A673 (cell line): ENCODE measurements around the gene SAAL1. TPM values are rescaled to one million over a fixed set of nuclear protein-coding genes. Genes with fewer than 3 reads are reported as not detected.

Experiments used
- BruUV-seq: library from RNA; stranded (reverse); fragments of 400-500 nt; replicated peaks from 2 replicates; lab custom pipeline; 2021; lab: Mats Ljungman, UMichigan
- CTCF ChIA-PET: fragments of 300-600 bp; sonication (Branson Sonifier 250); formaldehyde crosslinking; loops from one replicate; lab custom pipeline; 2022; ENCODE audit warnings: antibody characterized with exemption; lab: Charles Lee
- POLR2A ChIA-PET: fragments of 300-600 bp; sonication (Branson Sonifier 250); formaldehyde crosslinking; loops from one replicate; lab custom pipeline; 2022; ENCODE audit warnings: antibody characterized with exemption; ENCODE audit not compliant: low non-redundant PET; lab: Charles Lee
- DNase-seq: peaks from one replicate; pipeline ENCODE4 v3.0.0-alpha.2; 2015; ENCODE audit warnings: low spot score
- H3K27ac ChIP-seq: fragments of 200-600 bp; sonication (generic); 2 replicates; pipeline ENCODE4 v1.5.1; 2016; ENCODE audit warnings: mixed run types, low read depth, mild to moderate bottlenecking, mixed read lengths, antibody characterized with exemption, low read length; ENCODE audit not compliant: poor library complexity, severe bottlenecking
- H3K27me3 ChIP-seq: fragments of 200-600 bp; sonication (generic); replicated peaks from 2 replicates; pipeline ENCODE4 v1.6.1; 2017; ENCODE audit warnings: mixed run types, low read depth, mild to moderate bottlenecking, mixed read lengths, antibody characterized with exemption, low read length; ENCODE audit not compliant: insufficient read depth, poor library complexity
- H3K36me3 ChIP-seq: fragments of 200-600 bp; sonication (generic); 2 replicates; pipeline ENCODE4 v1.6.1; 2016; ENCODE audit warnings: mixed run types, mild to moderate bottlenecking, mixed read lengths, antibody characterized with exemption, low read length; ENCODE audit not compliant: insufficient read depth, poor library complexity, severe bottlenecking
- H3K4me1 ChIP-seq: fragments of 200-600 bp; sonication (generic); 2 replicates; pipeline ENCODE4 v1.6.1; 2017; ENCODE audit warnings: mixed run types, mild to moderate bottlenecking, mixed read lengths, antibody characterized with exemption, low read length; ENCODE audit not compliant: insufficient read depth, poor library complexity, severe bottlenecking
- H3K4me3 ChIP-seq: fragments of 200-600 bp; sonication (generic); 2 replicates; pipeline ENCODE4 v1.5.1; 2016; ENCODE audit warnings: low read depth, mixed run types, mild to moderate bottlenecking, mixed read lengths, low read length; ENCODE audit not compliant: poor library complexity, severe bottlenecking
- H3K9me3 ChIP-seq: fragments of 200-600 bp; sonication (generic); 2 replicates; pipeline ENCODE4 v1.6.1; 2016; ENCODE audit warnings: mixed run types, low read depth, mild to moderate bottlenecking, mixed read lengths, antibody characterized with exemption, low read length; ENCODE audit not compliant: poor library complexity, severe bottlenecking
- EZH2 ChIP-seq: fragments of 200-600 bp; sonication (generic); IDR thresholded peaks from 2 replicates; pipeline ENCODE4 v1.6.1; 2017; ENCODE audit warnings: borderline replicate concordance, low read depth, mild to moderate bottlenecking, mixed read lengths, antibody characterized with exemption, low read length; ENCODE audit not compliant: poor library complexity, severe bottlenecking
- intact Hi-C: fragments of 100-400 bp; cut with micrococcal nuclease; formaldehyde crosslinking; loops from one replicate; pipeline ENCODE4 v1.10.0; 2022; ENCODE audit not compliant: unreplicated experiment
- total RNA-seq: library from RNA; stranded (reverse); gene quantifications from 2 replicates; pipeline ENCODE4 v1.2.3, GENCODE V29; 2021
- TF ChIP-seq, protein P1 (sequence below): fragments of 300-800, 200-600 bp; sonication (generic); conservative IDR thresholded peaks from 2 replicates; pipeline ENCODE4 v1.5.1; 2017; ENCODE audit warnings: low read depth, mild to moderate bottlenecking, antibody characterized with exemption, low read length, moderate library complexity, mixed read lengths

Gene SAAL1
- total RNA-seq, 1 experiment from 2014 or later: 39.5 TPM

DNA sequence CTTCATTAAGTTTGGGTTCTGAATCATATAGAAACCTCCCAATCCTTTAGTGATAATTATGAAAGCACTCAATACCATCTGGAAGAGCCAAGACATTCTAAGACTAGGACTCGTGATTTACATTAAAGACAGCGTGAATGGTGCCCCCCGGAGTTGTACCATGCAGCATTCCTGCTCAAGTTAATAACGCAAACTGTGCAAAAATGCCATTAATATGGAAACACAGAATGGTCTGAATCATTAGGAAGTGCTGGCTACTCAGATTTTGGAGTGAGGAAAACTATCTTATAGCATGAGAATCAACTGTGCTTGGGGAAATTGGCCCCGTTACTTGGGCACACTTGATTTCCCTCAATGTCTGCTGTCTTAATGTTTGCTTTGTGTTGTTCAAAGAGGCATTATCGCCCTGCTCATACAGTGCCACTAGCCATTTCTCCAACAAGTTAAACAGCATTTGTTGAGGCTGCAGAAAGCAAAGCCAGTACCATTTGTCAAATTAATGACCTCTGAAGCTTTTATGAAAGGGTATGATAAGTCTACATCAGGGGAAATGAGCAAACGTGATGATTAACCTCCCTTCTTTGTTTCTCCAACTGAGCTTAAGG is 41.3 kb downstream of the SAAL1 start:
- Histone ChIP-seq H3K27me3 (no peaks in the 10 kb centered on the region), H3K36me3 (no peaks in the 10 kb centered on the region), H3K4me1 (no peaks in the 10 kb centered on the region), H3K27ac (no peak overlapping the region), H3K9me3 (no peaks in the 10 kb centered on the region), H3K4me3 (no peak overlapping the region)
- CTCF ChIA-PET: no interaction called here
- TF ChIP-seq, protein P1, sequence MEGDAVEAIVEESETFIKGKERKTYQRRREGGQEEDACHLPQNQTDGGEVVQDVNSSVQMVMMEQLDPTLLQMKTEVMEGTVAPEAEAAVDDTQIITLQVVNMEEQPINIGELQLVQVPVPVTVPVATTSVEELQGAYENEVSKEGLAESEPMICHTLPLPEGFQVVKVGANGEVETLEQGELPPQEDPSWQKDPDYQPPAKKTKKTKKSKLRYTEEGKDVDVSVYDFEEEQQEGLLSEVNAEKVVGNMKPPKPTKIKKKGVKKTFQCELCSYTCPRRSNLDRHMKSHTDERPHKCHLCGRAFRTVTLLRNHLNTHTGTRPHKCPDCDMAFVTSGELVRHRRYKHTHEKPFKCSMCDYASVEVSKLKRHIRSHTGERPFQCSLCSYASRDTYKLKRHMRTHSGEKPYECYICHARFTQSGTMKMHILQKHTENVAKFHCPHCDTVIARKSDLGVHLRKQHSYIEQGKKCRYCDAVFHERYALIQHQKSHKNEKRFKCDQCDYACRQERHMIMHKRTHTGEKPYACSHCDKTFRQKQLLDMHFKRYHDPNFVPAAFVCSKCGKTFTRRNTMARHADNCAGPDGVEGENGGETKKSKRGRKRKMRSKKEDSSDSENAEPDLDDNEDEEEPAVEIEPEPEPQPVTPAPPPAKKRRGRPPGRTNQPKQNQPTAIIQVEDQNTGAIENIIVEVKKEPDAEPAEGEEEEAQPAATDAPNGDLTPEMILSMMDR: no peak
- no peak for TF ChIP-seq EZH2
- BruUV-seq: no TSS peak
- intact Hi-C loops: no loop called here
- DNase-seq: no peak
- POLR2A ChIA-PET: no interaction called here

DNA sequence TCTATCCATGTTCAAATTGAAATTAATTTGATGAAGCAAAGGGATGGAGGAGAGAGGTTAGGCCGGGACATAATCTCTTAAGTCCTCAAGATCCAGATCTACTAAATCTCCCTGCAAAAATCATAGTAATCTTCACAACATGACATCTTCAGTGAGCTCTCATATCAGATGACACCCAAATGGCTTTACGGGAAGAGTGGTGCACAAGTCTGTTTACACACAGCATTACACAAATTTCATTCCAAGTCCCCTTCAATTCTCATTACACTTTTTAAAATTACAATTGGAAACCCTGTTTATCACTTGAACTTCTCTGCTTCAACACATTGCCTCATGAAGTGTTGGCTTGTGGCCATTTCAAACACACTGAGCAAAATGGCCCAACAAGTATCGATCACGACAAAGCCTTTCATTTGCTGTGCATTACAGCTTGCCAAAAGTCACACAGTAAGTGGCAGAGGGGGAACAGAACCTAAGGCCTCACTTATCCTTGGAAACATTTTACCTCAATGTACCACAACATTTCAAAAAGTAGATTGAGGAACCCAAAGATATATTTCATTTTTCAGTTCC is 41.9 kb downstream of the SAAL1 start:
- intact Hi-C loops: no loop called here
- Histone ChIP-seq H3K36me3 (no peaks in the 10 kb centered on the region), H3K4me3 (no peak overlapping the region), H3K27me3 (no peaks in the 10 kb centered on the region), H3K27ac (no peak overlapping the region), H3K4me1 (no peaks in the 10 kb centered on the region), H3K9me3 (no peaks in the 10 kb centered on the region)
- DNase-seq: no peak
- TF ChIP-seq, protein P1: no peak
- no peak for TF ChIP-seq EZH2
- POLR2A ChIA-PET: no interaction called here
- CTCF ChIA-PET: no interaction called here
- no TSS peak for BruUV-seq

DNA sequence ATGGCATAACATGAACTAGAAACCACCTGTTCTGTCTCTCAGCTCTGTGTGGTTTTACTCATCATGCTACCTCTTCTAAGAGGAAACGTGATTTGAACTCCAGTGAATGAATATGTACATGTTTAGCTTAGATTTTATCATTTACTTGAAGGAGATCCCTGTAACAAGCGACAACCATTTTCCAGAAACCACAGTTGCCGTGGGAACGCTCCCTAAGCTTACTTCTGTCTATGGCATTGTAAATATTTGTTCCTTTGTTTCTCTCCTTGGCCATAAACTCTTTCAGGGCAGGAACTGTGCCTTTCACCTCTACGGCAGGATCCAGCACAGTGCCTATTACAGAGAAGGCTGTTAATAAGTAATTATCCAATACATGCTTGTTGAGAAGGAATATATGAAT is 42.8 kb downstream of the SAAL1 start:
- no peak for TF ChIP-seq EZH2
- TF ChIP-seq, protein P1: no peak
- intact Hi-C loops: no loop called here
- ChIA-PET CTCF (no interaction called here), POLR2A (no interaction called here)
- no peaks in the 10 kb centered on the region for H3K36me3 ChIP-seq
- no peak for DNase-seq
- no peak overlapping the region for H3K27ac ChIP-seq
- H3K27me3 ChIP-seq: no peaks in the 10 kb centered on the region
- no peaks in the 10 kb centered on the region for H3K4me1 ChIP-seq
- BruUV-seq: no TSS peak
- no peak overlapping the region for H3K4me3 ChIP-seq
- H3K9me3 ChIP-seq: no peaks in the 10 kb centered on the region
